Hepatocyte (in vitro differentiated cells): ENCODE results near the gene DPYD. TPM values are rescaled to one million over a fixed set of nuclear protein-coding genes. Genes with fewer than 3 reads are reported as not detected.

Source experiments
- DNase-seq: peaks from one replicate; pipeline ENCODE4 v3.0.0-alpha.2; 2016; ENCODE audit warnings: low spot score
- H2AFZ ChIP-seq: fragments of 200-600 bp; sonication (generic); 2 replicates; pipeline ENCODE4 v1.6.0; 2016; ENCODE audit warnings: antibody characterized with exemption, mild to moderate bottlenecking
- H3K27ac ChIP-seq: fragments of 200-600 bp; sonication (generic); 2 replicates; pipeline ENCODE4 v1.5.1; 2016; ENCODE audit warnings: mild to moderate bottlenecking
- H3K27me3 ChIP-seq: fragments of 200-600 bp; sonication (generic); 2 replicates; pipeline ENCODE4 v1.6.1; 2016
- H3K36me3 ChIP-seq: fragments of 200-600 bp; sonication (generic); replicated peaks from 2 replicates; pipeline ENCODE4 v1.5.1; 2016; ENCODE audit warnings: low read depth; ENCODE audit not compliant: insufficient read depth
- H3K4me1 ChIP-seq: fragments of 200-600 bp; sonication (generic); 2 replicates; pipeline ENCODE4 v1.5.1; 2016; ENCODE audit warnings: mild to moderate bottlenecking, moderate library complexity; ENCODE audit not compliant: insufficient read depth
- H3K4me2 ChIP-seq: fragments of 200-600 bp; sonication (generic); 2 replicates; pipeline ENCODE4 v1.6.0; 2016
- H3K4me3 ChIP-seq: fragments of 200-600 bp; sonication (generic); 2 replicates; pipeline ENCODE4 v1.5.1; 2016; ENCODE audit warnings: mild to moderate bottlenecking
- H3K79me2 ChIP-seq: fragments of 200-600 bp; sonication (generic); 2 replicates; pipeline ENCODE4 v1.6.0; 2017; ENCODE audit warnings: mild to moderate bottlenecking
- H3K9me2 ChIP-seq: fragments of 200-600 bp; sonication (generic); replicated peaks from 2 replicates; pipeline ENCODE4 v1.6.0; 2017; ENCODE audit warnings: mild to moderate bottlenecking; ENCODE audit not compliant: insufficient read depth
- H3K9me3 ChIP-seq: fragments of 200-600 bp; sonication (generic); 2 replicates; pipeline ENCODE4 v1.5.1; 2016; ENCODE audit warnings: low read depth, mild to moderate bottlenecking
- H4K20me1 ChIP-seq: fragments of 200-600 bp; sonication (generic); 2 replicates; pipeline ENCODE4 v1.6.0; 2016; ENCODE audit warnings: mild to moderate bottlenecking; ENCODE audit not compliant: insufficient read depth, poor library complexity, severe bottlenecking
- EZH2 ChIP-seq: fragments of 200-600 bp; sonication (generic); IDR thresholded peaks from 2 replicates; pipeline ENCODE4 v1.6.1; 2016; ENCODE audit warnings: antibody characterized with exemption, mild to moderate bottlenecking, borderline replicate concordance
- EZH2phosphoT487 ChIP-seq: fragments of 200-600 bp; sonication (generic); IDR thresholded peaks from one replicate; pipeline ENCODE4 v1.6.1; 2018; ENCODE audit warnings: antibody characterized with exemption, mild to moderate bottlenecking, low read depth, moderate library complexity; ENCODE audit not compliant: unreplicated experiment, severe bottlenecking
- WGBS: methylation state at CpG from one replicate; pipeline ENCODE4 v1.1.6; 2016; ENCODE audit warnings: low lambda C conversion rate; ENCODE audit errors: missing lambda C conversion rate; 5-methylcytosine and 5-hydroxymethylcytosine counted together
- polyA plus RNA-seq: library from polyadenylated mRNA; unstranded; fragments of >200 nt; fragmentation: Nextera tagmentation; extraction: Ambion mirVana; gene quantifications from 2 replicates; pipeline ENCODE4 v1.2.1, GENCODE V29; 2016
- total RNA-seq: library from RNA; depleted of rRNA; stranded (reverse); fragments of >200 nt; gene quantifications from 2 replicates; pipeline ENCODE4 v1.2.3, GENCODE V29; 2014
- TF ChIP-seq, protein P1 (sequence below): fragments of 200-600 bp; sonication (generic); IDR thresholded peaks from 2 replicates; pipeline ENCODE4 v1.5.1; 2016; ENCODE audit warnings: antibody characterized with exemption, mild to moderate bottlenecking; ENCODE audit not compliant: poor library complexity

The DPYD gene
- total and polyA plus RNA-seq, 2 experiments from 2014 or later, result 7.5 to 21.8 TPM

DNA sequence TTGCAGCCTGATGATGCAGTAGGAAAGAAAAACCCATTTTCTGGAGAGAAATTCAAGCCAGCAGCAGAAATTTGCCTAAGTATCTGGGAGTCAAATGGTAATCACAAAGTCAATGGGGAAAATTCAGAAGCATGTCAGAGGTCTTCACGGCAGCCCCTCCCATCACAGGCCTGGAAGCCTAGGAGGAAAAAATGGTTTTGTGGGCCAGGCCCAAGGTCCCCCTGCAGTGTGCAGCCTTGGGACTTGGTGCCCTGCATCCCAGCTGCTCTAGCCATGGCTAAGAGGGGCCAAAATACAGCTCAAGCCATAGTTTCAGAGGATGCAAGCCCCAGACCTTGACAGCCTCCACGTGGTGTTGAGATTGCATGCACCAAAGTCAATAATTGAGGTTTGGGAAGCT, 864.4 kb downstream of the DPYD start:
- no peaks in the 10 kb centered on the region for H4K20me1 ChIP-seq
- H3K4me1 ChIP-seq, result no peaks in the 10 kb centered on the region
- TF ChIP-seq EZH2 (no peak), EZH2phosphoT487 (no peak)
- TF ChIP-seq, protein P1, sequence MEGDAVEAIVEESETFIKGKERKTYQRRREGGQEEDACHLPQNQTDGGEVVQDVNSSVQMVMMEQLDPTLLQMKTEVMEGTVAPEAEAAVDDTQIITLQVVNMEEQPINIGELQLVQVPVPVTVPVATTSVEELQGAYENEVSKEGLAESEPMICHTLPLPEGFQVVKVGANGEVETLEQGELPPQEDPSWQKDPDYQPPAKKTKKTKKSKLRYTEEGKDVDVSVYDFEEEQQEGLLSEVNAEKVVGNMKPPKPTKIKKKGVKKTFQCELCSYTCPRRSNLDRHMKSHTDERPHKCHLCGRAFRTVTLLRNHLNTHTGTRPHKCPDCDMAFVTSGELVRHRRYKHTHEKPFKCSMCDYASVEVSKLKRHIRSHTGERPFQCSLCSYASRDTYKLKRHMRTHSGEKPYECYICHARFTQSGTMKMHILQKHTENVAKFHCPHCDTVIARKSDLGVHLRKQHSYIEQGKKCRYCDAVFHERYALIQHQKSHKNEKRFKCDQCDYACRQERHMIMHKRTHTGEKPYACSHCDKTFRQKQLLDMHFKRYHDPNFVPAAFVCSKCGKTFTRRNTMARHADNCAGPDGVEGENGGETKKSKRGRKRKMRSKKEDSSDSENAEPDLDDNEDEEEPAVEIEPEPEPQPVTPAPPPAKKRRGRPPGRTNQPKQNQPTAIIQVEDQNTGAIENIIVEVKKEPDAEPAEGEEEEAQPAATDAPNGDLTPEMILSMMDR, result no peak
- 93% methylated on average over 2 of the region's 2 CpGs for WGBS
- no peaks in the 10 kb centered on the region for H3K9me2 ChIP-seq
- DNase-seq, result no peak
- H2AFZ ChIP-seq, result no peak overlapping the region
- no peak overlapping the region for H3K27ac ChIP-seq
- H3K9me3 ChIP-seq, result no peaks in the 10 kb centered on the region
- H3K4me3 ChIP-seq, result no peak overlapping the region
- no peaks in the 10 kb centered on the region for H3K79me2 ChIP-seq
- H3K36me3 ChIP-seq, result no peaks in the 10 kb centered on the region
- H3K27me3 ChIP-seq, result no peaks in the 10 kb centered on the region
- no peak overlapping the region for H3K4me2 ChIP-seq

DNA sequence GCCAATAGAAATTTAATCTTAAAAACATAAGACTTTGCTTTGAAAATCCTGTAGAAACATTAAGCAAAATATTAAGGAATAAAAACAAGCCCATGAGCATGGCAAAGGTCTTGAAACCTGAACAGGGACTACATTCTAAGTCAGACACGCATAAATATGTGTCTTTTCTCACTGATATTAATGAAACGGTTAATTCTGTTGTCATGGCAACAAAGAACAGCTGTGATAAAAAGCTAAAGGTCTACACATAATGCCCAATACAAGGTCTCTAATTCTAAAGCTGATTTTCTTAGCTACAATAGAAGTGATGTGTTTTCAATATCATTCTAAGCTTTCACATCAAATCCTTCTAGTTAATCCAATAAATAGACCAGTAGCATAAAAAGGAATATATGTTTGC, 867.6 kb downstream of the DPYD start:
- H3K27me3 ChIP-seq, result no peaks in the 10 kb centered on the region
- 90% methylated on average over 2 of the region's 2 CpGs for WGBS
- no peak overlapping the region for H3K27ac ChIP-seq
- TF ChIP-seq, protein P1, result no peak
- TF ChIP-seq EZH2 (no peak), EZH2phosphoT487 (no peak)
- no peaks in the 10 kb centered on the region for H3K9me3 ChIP-seq
- DNase-seq, result no peak
- H4K20me1 ChIP-seq, result no peaks in the 10 kb centered on the region
- no peaks in the 10 kb centered on the region for H3K79me2 ChIP-seq
- no peak overlapping the region for H3K4me3 ChIP-seq
- H3K4me1 ChIP-seq, result no peaks in the 10 kb centered on the region
- no peaks in the 10 kb centered on the region for H3K9me2 ChIP-seq
- no peak overlapping the region for H3K4me2 ChIP-seq
- no peak overlapping the region for H2AFZ ChIP-seq
- no peaks in the 10 kb centered on the region for H3K36me3 ChIP-seq

DNA sequence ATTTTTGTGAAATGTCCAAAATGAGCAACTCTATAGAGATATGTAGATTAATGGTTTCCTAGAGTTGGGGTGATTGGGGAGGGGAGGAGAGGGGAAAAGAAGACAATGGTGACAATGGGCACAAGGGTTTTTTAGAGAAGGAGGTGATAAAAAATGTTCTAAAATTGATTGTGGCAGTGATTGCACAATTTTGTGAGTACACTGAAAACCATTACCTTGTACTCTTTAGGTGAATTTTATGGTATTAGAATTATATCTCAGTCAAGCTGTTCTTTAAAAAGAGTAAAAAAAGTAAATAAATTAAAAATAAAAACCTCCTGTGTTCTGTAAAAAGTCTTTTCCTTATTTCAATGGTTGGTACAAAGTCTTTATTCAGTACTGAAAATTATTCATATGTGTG, 869.0 kb downstream of the DPYD start:
- Histone ChIP-seq H3K4me3 (no peak overlapping the region), H3K79me2 (no peaks in the 10 kb centered on the region), H4K20me1 (no peaks in the 10 kb centered on the region), H3K27ac (no peak overlapping the region), H2AFZ (no peak overlapping the region), H3K4me2 (no peak overlapping the region), H3K27me3 (no peaks in the 10 kb centered on the region), H3K36me3 (no peaks in the 10 kb centered on the region), H3K4me1 (no peaks in the 10 kb centered on the region), H3K9me2 (no peaks in the 10 kb centered on the region), H3K9me3 (no peaks in the 10 kb centered on the region)
- no peak for TF ChIP-seq EZH2phosphoT487
- no peak for DNase-seq

DNA sequence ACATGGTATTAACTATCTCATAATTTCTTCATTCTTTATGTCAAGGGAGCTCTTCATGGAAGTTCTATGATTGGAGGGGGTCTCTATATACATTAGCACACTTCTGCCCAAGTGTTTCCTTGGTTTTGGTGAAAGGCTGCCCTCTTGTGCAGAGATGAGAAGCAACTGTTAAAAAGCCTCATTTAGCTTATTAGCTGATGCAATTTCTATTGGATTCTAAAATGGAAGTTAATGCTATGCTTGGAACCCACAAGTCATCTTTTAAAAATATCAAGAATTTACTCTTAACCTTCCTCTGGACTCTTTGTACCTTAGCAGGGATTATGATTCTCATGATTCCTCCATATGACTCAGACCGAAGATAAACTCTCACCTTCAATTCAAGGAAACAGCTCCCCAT, 870.3 kb downstream of the DPYD start:
- no peaks in the 10 kb centered on the region for H3K9me2 ChIP-seq
- TF ChIP-seq, protein P1, result peak; percentile 47
- no peak for TF ChIP-seq EZH2
- no peak overlapping the region for H3K4me3 ChIP-seq
- no peaks in the 10 kb centered on the region for H3K79me2 ChIP-seq
- H2AFZ ChIP-seq, result no peak overlapping the region
- H3K9me3 ChIP-seq, result no peaks in the 10 kb centered on the region
- H3K4me1 ChIP-seq, result no peaks in the 10 kb centered on the region
- no peaks in the 10 kb centered on the region for H3K36me3 ChIP-seq
- WGBS, result 93% methylated on average over 1 of the region's 1 CpG
- DNase-seq, result peak; percentile 8
- H3K27ac ChIP-seq, result no peak overlapping the region
- H3K27me3 ChIP-seq, result no peaks in the 10 kb centered on the region
- H4K20me1 ChIP-seq, result no peaks in the 10 kb centered on the region
- H3K4me2 ChIP-seq, result no peak overlapping the region
